K562 (cell line): Measurements from ENCODE around the gene MRAS. TPM values are rescaled to one million over a fixed set of nuclear protein-coding genes. Genes with fewer than 3 reads are reported as not detected.

Experiments used
- ATAC-seq: fragments of 200-7000 bp; cut with Tn5 transposase; 3 replicates; pipeline ENCODE4 v1.9.1; 2020; ENCODE audit warnings: moderate library complexity
- BruUV-seq: library from RNA; stranded (reverse); fragments of 400-500 nt; replicated peaks from 2 replicates; lab custom pipeline; 2021; lab: Mats Ljungman, UMichigan
- CTCF ChIA-PET: fragments of 300-600 bp; formaldehyde crosslinking; extraction: SDS; loops from one replicate; lab custom pipeline; 2021; ENCODE audit warnings: low intra/inter-chr PET ratio; lab: Yijun Ruan, JAX
- POLR2A ChIA-PET: fragments of 300-600, 350-650 bp; sonication (Branson Sonifier 250); formaldehyde crosslinking; extraction: SDS; loops from one replicate; lab custom pipeline; 2021; ENCODE audit warnings: antibody characterized with exemption, inconsistent platforms; lab: Yijun Ruan, JAX
- DNase-seq, 4 experiments: peaks; one replicate each; pipeline versions ENCODE4 v3.0.0 to v3.0.0-alpha.2; 2011 to 2018; ENCODE audit warnings: low spot score in 3 of 4, mixed read lengths in 3 of 4; ENCODE audit errors: extremely low read depth in 1 of 4
- FAIRE-seq: peaks from 2 replicates; lab custom pipeline; 2011; peaks lifted over from hg19 to GRCh38; lab: Jason Lieb, UNC
- H2AFZ ChIP-seq: 2 replicates; pipeline ENCODE4 v1.6.0; 2011; ENCODE audit warnings: low read depth, low read length, control low read depth, inconsistent platforms
- H3K27ac ChIP-seq: fragments of 200-600 bp; 3 replicates; pipeline ENCODE4 v1.8.0; 2011; ENCODE audit warnings: low read depth, mild to moderate bottlenecking, control low read depth, inconsistent platforms, low read length, moderate library complexity, mixed read lengths; ENCODE audit errors: extremely low read depth
- H3K27me3 ChIP-seq, 2 experiments: fragments of 300-600 bp in 1 of 2; 2 replicates in 1 of 2; 3 replicates in 1 of 2; pipeline versions ENCODE4 v1.6.0 to v1.8.0; 2011; ENCODE audit warnings: inconsistent platforms in 2 of 2, low read length in 2 of 2, mild to moderate bottlenecking in 1 of 2, mixed read lengths in 1 of 2, moderate library complexity in 1 of 2; ENCODE audit not compliant: control insufficient read depth in 2 of 2, insufficient read depth in 2 of 2
- H3K36me3 ChIP-seq: fragments of 300-600 bp; 3 replicates; pipeline ENCODE4 v1.8.0; 2011; ENCODE audit warnings: mild to moderate bottlenecking, low read length, inconsistent platforms; ENCODE audit not compliant: control insufficient read depth, insufficient read depth
- H3K4me1 ChIP-seq, 2 experiments: fragments of 200-600 bp in 1 of 2; replicated peaks in 1 of 2; 2 replicates in 1 of 2; 3 replicates in 1 of 2; pipeline versions ENCODE4 v1.5.1 to v1.8.0; 2011; ENCODE audit warnings: inconsistent platforms in 2 of 2, low read length in 2 of 2, mild to moderate bottlenecking in 1 of 2, mixed read lengths in 1 of 2, moderate library complexity in 1 of 2; ENCODE audit not compliant: control insufficient read depth in 2 of 2, insufficient read depth in 2 of 2
- H3K4me2 ChIP-seq: 2 replicates; pipeline ENCODE4 v1.6.1; 2011; ENCODE audit warnings: low read length, control low read depth, inconsistent platforms, mixed read lengths; ENCODE audit not compliant: insufficient read depth
- H3K4me3 ChIP-seq: fragments of 200-600 bp; sonication (generic), shearing (Covaris generic); 2 replicates; pipeline ENCODE4 v1.5.1; 2016; ENCODE audit warnings: control low read depth, inconsistent platforms
- H3K79me2 ChIP-seq: fragments of 200-600 bp; 3 replicates; pipeline ENCODE4 v1.8.0; 2011; ENCODE audit warnings: low read length, inconsistent platforms; ENCODE audit not compliant: control insufficient read depth, insufficient read depth
- H3K9ac ChIP-seq, 2 experiments: 2 replicates each; pipeline versions ENCODE4 v1.6.0 to v1.6.1; 2011; ENCODE audit warnings: low read depth in 2 of 2, low read length in 2 of 2, control low read depth in 1 of 2, inconsistent platforms in 1 of 2, mild to moderate bottlenecking in 1 of 2, mixed read lengths in 1 of 2; ENCODE audit not compliant: insufficient read depth in 1 of 2
- H3K9me1 ChIP-seq: one replicate; pipeline ENCODE4 v1.6.0; 2011; ENCODE audit warnings: inconsistent platforms, mild to moderate bottlenecking, low read length, moderate library complexity; ENCODE audit not compliant: control insufficient read depth, insufficient read depth
- H3K9me3 ChIP-seq: replicated peaks from 2 replicates; pipeline ENCODE4 v1.5.1; 2011; ENCODE audit warnings: low read depth, low read length, inconsistent platforms; ENCODE audit not compliant: control insufficient read depth, insufficient read depth
- H4K20me1 ChIP-seq: replicated peaks from 2 replicates; pipeline ENCODE4 v1.6.1; 2011; ENCODE audit warnings: low read length, inconsistent platforms, mixed read lengths; ENCODE audit not compliant: control insufficient read depth, insufficient read depth
- ELF2 ChIP-seq: fragments of 250-450 bp; sonication (Bioruptor Pico); IDR thresholded peaks from 2 replicates; pipeline ENCODE4 v1.5.0; 2021; ENCODE audit warnings: mild to moderate bottlenecking
- GTF2E2 ChIP-seq: fragments of 200-800 bp; sonication (Bioruptor generic); IDR thresholded peaks from 2 replicates; pipeline ENCODE4 v1.6.1; 2016; ENCODE audit warnings: missing genetic modification characterization, missing compliant biosample characterization
- KLF1 ChIP-seq: fragments of 450-650 bp; IDR thresholded peaks from 2 replicates; pipeline ENCODE4 v1.6.1; 2016; ENCODE audit warnings: missing genetic modification characterization, missing compliant biosample characterization
- NR2C1 ChIP-seq, 2 experiments: fragments of 450-650 bp; IDR thresholded peaks; 2 replicates each; pipeline ENCODE4 v1.6.1; 2017; ENCODE audit warnings: mild to moderate bottlenecking in 2 of 2, antibody characterized with exemption in 1 of 2, inconsistent platforms in 1 of 2, missing compliant biosample characterization in 1 of 2, missing genetic modification characterization in 1 of 2
- NUFIP1 ChIP-seq: fragments of 450-650 bp; IDR thresholded peaks from 2 replicates; pipeline ENCODE4 v1.6.1; 2018; ENCODE audit not compliant: partially characterized antibody
- POLR2AphosphoS2 ChIP-seq: IDR thresholded peaks from 2 replicates; pipeline ENCODE4 v1.6.1; 2012; ENCODE audit warnings: low read length, improper control_type of control experiment
- POLR3G ChIP-seq: IDR thresholded peaks from 2 replicates; pipeline ENCODE4 v1.6.1; 2011; ENCODE audit not compliant: insufficient read length, insufficient replicate concordance; ENCODE audit errors: extremely low read depth
- RBBP5 ChIP-seq: fragments of 200-600 bp; sonication (generic); IDR thresholded peaks from 2 replicates; pipeline ENCODE4 v1.6.1; 2012; ENCODE audit warnings: borderline replicate concordance, mild to moderate bottlenecking, low read length, control low read depth, inconsistent platforms; ENCODE audit not compliant: insufficient read depth, poor library complexity, severe bottlenecking
- SP1 ChIP-seq: sonication (generic); formaldehyde crosslinking; IDR thresholded peaks from 2 replicates; pipeline ENCODE4 v1.8.1; 2022; ENCODE audit warnings: mild to moderate bottlenecking, missing genetic modification reagents
- TCFL5 ChIP-seq: fragments of 250-450 bp; sonication (Bioruptor Pico); conservative IDR thresholded peaks from 2 replicates; pipeline ENCODE4 v1.6.1; 2021; ENCODE audit warnings: mild to moderate bottlenecking, moderate library complexity, matching md5 sums
- ZBTB7A ChIP-seq: IDR thresholded peaks from 2 replicates; pipeline ENCODE4 v1.6.1; 2011; ENCODE audit warnings: low read depth, mild to moderate bottlenecking, low read length, moderate library complexity, borderline replicate concordance; ENCODE audit not compliant: control insufficient read depth
- ZNF239 ChIP-seq: fragments of 250-450 bp; sonication (Bioruptor Pico); IDR thresholded peaks from 2 replicates; pipeline ENCODE4 v1.4.0; 2020; ENCODE audit warnings: mild to moderate bottlenecking
- ZZZ3 ChIP-seq: fragments of 450-650 bp; IDR thresholded peaks from 2 replicates; pipeline ENCODE4 v1.6.1; 2016; ENCODE audit warnings: antibody characterized with exemption, mild to moderate bottlenecking, moderate library complexity
- WGBS: fragments of 100-300 bp; shearing (Covaris generic); methylation state at CpG from one replicate; pipeline ENCODE4 v1.1.6; 2016; ENCODE audit warnings: low coverage, mixed read lengths; ENCODE audit not compliant: insufficient coverage; ENCODE audit errors: missing lambda C conversion rate; 5-methylcytosine and 5-hydroxymethylcytosine counted together
- in situ Hi-C: fragments of 300-500 bp; cut with MboI; formaldehyde crosslinking; loops from 4 replicates; pipeline ENCODE4 v1.15.0; 2018; ENCODE audit warnings: inconsistent platforms, mixed read lengths
- intact Hi-C: fragments of 100-400 bp; cut with micrococcal nuclease; formaldehyde crosslinking; loops from 2 replicates; pipeline ENCODE4 v1.14.2; 2022
- polyA plus RNA-seq, 8 experiments: library from polyadenylated mRNA; depleted of rRNA in 4 of 8; stranded (reverse) in 5 of 8; unstranded in 3 of 8; fragments of >200 nt; fragmentation: Nextera tagmentation in 2 of 8; fragmentation: Illumina TruSeq in 1 of 8; extraction: Ambion mirVana in 2 of 8; extraction: Trizol in 1 of 8; gene quantifications; 2 replicates each; pipeline versions ENCODE4 v1.2.1 to v1.2.3, GENCODE V29; 2011 to 2014; ENCODE audit warnings: inconsistent platforms in 1 of 8, missing spikeins in 1 of 8
- total RNA-seq, 7 experiments: library from RNA; depleted of rRNA in 6 of 7; stranded (reverse); fragments of >200 nt in 6 of 7; fragmentation: Illumina TruSeq in 2 of 7; extraction: Trizol in 2 of 7; gene quantifications; 2 replicates each; pipeline versions ENCODE4 v1.2.1 to v1.2.3, GENCODE V29; 2011 to 2021; ENCODE audit warnings: low replicate concordance in 1 of 7
- TF ChIP-seq, protein P1 (sequence below): fragments of 250-450 bp; sonication (Bioruptor Pico); IDR thresholded peaks from 2 replicates; pipeline ENCODE4 v1.5.0; 2021; ENCODE audit warnings: mild to moderate bottlenecking, borderline replicate concordance

MRAS gene
- total and polyA plus RNA-seq, 9 of the 15 experiments (the other 6 are each of a cell fraction or from before 2014, with no cell fraction given) = 1.5 to 10.0 (median 5.0) TPM

DNA sequence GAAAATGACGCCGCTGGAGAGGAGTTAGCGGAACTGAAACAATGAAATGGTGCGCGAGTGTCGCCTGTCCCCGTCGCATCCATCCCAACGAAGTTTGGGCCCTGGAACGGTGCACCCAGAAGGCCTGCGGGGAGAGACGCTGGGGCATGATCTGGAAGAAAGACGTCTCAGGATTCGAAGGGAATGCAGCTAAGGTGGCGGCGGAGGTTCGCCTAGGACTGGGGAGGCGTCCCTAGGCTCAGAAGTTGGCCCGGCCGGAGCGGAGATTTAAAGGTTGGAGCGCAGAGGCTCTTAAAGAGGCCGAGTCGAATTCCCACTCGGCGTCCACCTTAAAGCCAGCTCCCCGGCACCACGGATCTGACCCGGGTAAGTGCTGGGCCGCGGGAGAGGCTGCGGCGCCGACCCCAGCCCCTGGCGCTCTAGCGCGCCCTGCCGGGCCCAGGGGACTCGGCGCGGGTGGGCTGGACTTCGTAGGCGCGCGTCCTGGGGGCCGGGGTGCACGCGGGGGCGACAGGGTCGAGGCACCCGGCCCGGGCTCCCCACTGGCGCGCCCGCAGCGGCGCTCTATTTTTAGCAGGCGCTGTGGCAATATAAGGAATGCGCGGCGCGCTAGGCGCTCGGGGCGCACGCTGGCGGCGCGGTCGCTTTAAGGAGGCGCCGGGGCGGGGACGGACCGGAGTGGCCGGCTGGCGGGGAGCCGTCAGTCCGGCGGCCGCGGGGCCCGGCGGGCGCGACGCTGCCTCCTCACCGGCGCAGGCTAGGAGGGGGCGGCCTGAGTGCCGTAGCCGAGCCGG lies at the start of gene MRAS (continued):
- no peak for TF ChIP-seq NR2C1 (IDR thresholded peaks at IDR 0.05)
- TF ChIP-seq NR2C1 (tag; IDR thresholded peaks at IDR 0.05) = 0 out of 2 replicates have a peak, but pooled peaks have one; percentile 50
- peak; percentile 38 for TF ChIP-seq RBBP5

DNA sequence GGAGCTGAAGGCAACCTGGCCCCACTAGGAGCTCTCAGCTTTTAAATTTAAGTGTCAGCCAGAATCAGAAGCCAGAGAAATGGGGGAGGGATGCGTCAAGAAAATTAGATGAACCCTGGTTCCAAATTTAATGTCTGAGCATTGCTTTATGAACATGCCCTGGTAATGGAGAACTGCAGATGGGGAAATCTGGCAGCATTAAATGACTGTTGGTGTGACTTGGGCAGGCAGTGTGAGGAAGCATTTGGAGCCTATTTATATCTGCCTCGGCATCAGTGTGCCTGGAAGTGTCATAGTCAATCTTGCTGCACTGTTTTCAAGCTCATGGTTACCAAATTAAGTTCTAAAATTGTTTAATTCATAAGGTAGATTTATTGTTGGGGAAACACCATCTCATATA lies 47.7 kb upstream of the MRAS start:
- intact Hi-C loops = no loop called here
- CTCF ChIA-PET = no interaction called here
- no TSS peak for BruUV-seq

More for the DNA sequence above, 47.7 kb upstream of the MRAS start:
- WGBS = 20% methylated on average over 1 of the region's 2 CpGs
- H3K9me3 ChIP-seq = no peaks in the 10 kb centered on the region
- in situ Hi-C loops = no loop called here
- H3K36me3 ChIP-seq = peaks cover 16% of the 10 kb centered on the region; the same call in 1 of the 3 replicates
- no peak overlapping the region for H3K27ac ChIP-seq
- POLR2A ChIA-PET = no interaction called here
- ATAC-seq (no peak), DNase-seq (no peak), FAIRE-seq (no peak)
- no peaks in the 10 kb centered on the region for H4K20me1 ChIP-seq
- no peaks in the 10 kb centered on the region for H3K27me3 ChIP-seq
- no peak overlapping the region for H3K4me3 ChIP-seq
- no peak overlapping the region for H3K4me2 ChIP-seq
- no peaks in the 10 kb centered on the region for H3K79me2 ChIP-seq
- H2AFZ ChIP-seq = no peak overlapping the region
- TF ChIP-seq NUFIP1 (no peak), ZZZ3 (no peak), POLR2AphosphoS2 (no peak), SP1 (CRISPR knock-in tag) (no peak), POLR3G (no peak), TCFL5 (CRISPR knock-in tag) (no peak), KLF1 (tag) (no peak), ELF2 (CRISPR knock-in tag) (no peak), GTF2E2 (tag) (no peak), ZBTB7A (no peak), ZNF239 (no peak)
- TF ChIP-seq, protein P1, sequence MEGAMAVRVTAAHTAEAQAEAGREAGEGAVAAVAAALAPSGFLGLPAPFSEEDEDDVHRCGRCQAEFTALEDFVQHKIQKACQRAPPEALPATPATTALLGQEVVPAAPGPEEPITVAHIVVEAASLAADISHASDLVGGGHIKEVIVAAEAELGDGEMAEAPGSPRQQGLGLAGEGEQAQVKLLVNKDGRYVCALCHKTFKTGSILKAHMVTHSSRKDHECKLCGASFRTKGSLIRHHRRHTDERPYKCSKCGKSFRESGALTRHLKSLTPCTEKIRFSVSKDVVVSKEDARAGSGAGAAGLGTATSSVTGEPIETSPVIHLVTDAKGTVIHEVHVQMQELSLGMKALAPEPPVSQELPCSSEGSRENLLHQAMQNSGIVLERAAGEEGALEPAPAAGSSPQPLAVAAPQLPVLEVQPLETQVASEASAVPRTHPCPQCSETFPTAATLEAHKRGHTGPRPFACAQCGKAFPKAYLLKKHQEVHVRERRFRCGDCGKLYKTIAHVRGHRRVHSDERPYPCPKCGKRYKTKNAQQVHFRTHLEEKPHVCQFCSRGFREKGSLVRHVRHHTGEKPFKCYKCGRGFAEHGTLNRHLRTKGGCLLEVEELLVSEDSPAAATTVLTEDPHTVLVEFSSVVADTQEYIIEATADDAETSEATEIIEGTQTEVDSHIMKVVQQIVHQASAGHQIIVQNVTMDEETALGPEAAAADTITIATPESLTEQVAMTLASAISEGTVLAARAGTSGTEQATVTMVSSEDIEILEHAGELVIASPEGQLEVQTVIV (CRISPR knock-in tag) = no peak
- no peak overlapping the region for H3K9ac ChIP-seq
- no peaks in the 10 kb centered on the region for H3K9me1 ChIP-seq
- H3K4me1 ChIP-seq = no peaks in the 10 kb centered on the region
